ENCODE measurements around the gene PARM1. TPM values are rescaled to one million over a fixed set of nuclear protein-coding genes. Genes with fewer than 3 reads are reported as not detected.

The PARM1 gene
- polyA plus RNA-seq, 3 donors: 0.06 to 0.54 (median 0.27) TPM

DNA sequence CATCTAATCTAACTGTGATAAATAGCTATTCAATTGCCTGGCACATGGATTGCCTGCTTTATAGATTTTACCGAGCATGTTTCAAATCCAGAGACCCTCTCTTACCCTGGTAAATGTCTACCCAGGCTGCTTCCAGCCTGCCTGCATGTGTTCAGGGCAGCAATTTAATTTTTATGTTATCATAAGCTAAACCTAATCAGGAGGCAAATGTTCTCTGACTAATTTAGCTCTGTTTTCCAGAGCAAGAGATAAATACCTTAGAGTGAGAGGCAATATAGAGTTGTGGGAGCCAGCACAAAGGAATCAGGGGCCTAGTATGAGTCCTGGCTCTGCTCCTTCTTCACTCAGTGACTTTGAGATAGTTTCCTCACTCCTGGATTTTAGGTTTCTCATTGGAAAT lies 37.7 kb downstream of the PARM1 start:
- no CpG with 5 or more reads among the region's 1 CpG for WGBS (ENCODE audit: insufficient coverage)
- peaks cover 0 to 4% (median 0%) of the 10 kb centered on the region in 7 donors for H3K9me3 Mint-ChIP-seq
- H3K4me1 Mint-ChIP-seq: no peaks in the 10 kb centered on the region

GRCh38 chr4:74971862-74972261 lies 38.9 kb downstream of the PARM1 start:
- Mint-ChIP-seq H3K9me3 (peaks cover 0 to 6% (median 3%) of the 10 kb centered on the region in 7 donors), H3K27me3 (ENCODE audit: low read depth in 3 of 3) (peaks cover 2 to 20% (median 7%) of the 10 kb centered on the region in 3 donors), H3K27ac (no peak overlapping the region), H3K36me3 (no peaks in the 10 kb centered on the region), H3K4me1 (no peaks in the 10 kb centered on the region), H3K4me3 (no peak overlapping the region)
- H3K9me3 ChIP-seq (replicated peaks in 1 of 2; ENCODE audit: control insufficient read depth in 1 of 2, insufficient read depth in 1 of 2, low read length in 2 of 2): peaks cover 0 to 10% of the 10 kb centered on the region in 2 donors
- no peaks in the 10 kb centered on the region for H3K79me2 ChIP-seq (ENCODE audit: insufficient read depth, low read length)
- TF ChIP-seq, protein P1, sequence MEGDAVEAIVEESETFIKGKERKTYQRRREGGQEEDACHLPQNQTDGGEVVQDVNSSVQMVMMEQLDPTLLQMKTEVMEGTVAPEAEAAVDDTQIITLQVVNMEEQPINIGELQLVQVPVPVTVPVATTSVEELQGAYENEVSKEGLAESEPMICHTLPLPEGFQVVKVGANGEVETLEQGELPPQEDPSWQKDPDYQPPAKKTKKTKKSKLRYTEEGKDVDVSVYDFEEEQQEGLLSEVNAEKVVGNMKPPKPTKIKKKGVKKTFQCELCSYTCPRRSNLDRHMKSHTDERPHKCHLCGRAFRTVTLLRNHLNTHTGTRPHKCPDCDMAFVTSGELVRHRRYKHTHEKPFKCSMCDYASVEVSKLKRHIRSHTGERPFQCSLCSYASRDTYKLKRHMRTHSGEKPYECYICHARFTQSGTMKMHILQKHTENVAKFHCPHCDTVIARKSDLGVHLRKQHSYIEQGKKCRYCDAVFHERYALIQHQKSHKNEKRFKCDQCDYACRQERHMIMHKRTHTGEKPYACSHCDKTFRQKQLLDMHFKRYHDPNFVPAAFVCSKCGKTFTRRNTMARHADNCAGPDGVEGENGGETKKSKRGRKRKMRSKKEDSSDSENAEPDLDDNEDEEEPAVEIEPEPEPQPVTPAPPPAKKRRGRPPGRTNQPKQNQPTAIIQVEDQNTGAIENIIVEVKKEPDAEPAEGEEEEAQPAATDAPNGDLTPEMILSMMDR (IDR thresholded peaks at IDR 0.05): no peak
- no peak overlapping the region for H3K27ac ChIP-seq (ENCODE audit: low read depth in 1 of 2, low read length in 2 of 2)
- no peak overlapping the region for H3K4me3 ChIP-seq (replicated peaks in 1 of 3; ENCODE audit: low read depth in 2 of 3, low read length in 3 of 3)
- peaks cover 2 to 5% of the 10 kb centered on the region in 2 donors for H3K27me3 ChIP-seq (ENCODE audit: control insufficient read depth in 2 of 2, insufficient read depth in 2 of 2, low read length in 2 of 2)
- no peaks in the 10 kb centered on the region for H4K20me1 ChIP-seq (ENCODE audit: insufficient read depth, low read length)
- WGBS (ENCODE audit: insufficient coverage): no CpG with 5 or more reads among the region's 1 CpG
- H2AFZ ChIP-seq (ENCODE audit: insufficient read depth, low read depth, low read length, poor library complexity, severe bottlenecking): no peak overlapping the region
- H3K36me3 ChIP-seq (replicated peaks in 1 of 2; ENCODE audit: control insufficient read depth in 1 of 2, insufficient read depth in 2 of 2, low read length in 2 of 2): no peaks in the 10 kb centered on the region
- intact Hi-C loops (cut with micrococcal nuclease): no loop called here
- no peak overlapping the region for H3K4me2 ChIP-seq (replicated peaks; ENCODE audit: extremely low read depth, low read length, poor library complexity, severe bottlenecking)
- H3K4me1 ChIP-seq (ENCODE audit: control insufficient read depth in 1 of 2, insufficient read depth in 2 of 2, low read length in 2 of 2): no peaks in the 10 kb centered on the region
- H3K9ac ChIP-seq (ENCODE audit: insufficient read depth, low read length, poor library complexity, severe bottlenecking): no peak overlapping the region
- DNase-seq: no peak

More for the DNA sequence above, 37.7 kb downstream of the PARM1 start:
- Histone ChIP-seq H3K27me3 (ENCODE audit: control insufficient read depth in 2 of 2, insufficient read depth in 2 of 2, low read length in 2 of 2) (peaks cover 2 to 5% of the 10 kb centered on the region in 2 donors), H3K4me2 (replicated peaks; ENCODE audit: extremely low read depth, low read length, poor library complexity, severe bottlenecking) (no peak overlapping the region), H3K4me3 (replicated peaks in 1 of 3; ENCODE audit: low read depth in 2 of 3, low read length in 3 of 3) (no peak overlapping the region), H4K20me1 (ENCODE audit: insufficient read depth, low read length) (no peaks in the 10 kb centered on the region), H3K9ac (ENCODE audit: insufficient read depth, low read length, poor library complexity, severe bottlenecking) (no peak overlapping the region), H3K79me2 (ENCODE audit: insufficient read depth, low read length) (no peaks in the 10 kb centered on the region), H3K9me3 (replicated peaks in 1 of 2; ENCODE audit: control insufficient read depth in 1 of 2, insufficient read depth in 1 of 2, low read length in 2 of 2) (no peaks in the 10 kb centered on the region), H2AFZ (ENCODE audit: insufficient read depth, low read depth, low read length, poor library complexity, severe bottlenecking) (no peak overlapping the region), H3K36me3 (replicated peaks in 1 of 2; ENCODE audit: control insufficient read depth in 1 of 2, insufficient read depth in 2 of 2, low read length in 2 of 2) (no peaks in the 10 kb centered on the region), H3K4me1 (ENCODE audit: control insufficient read depth in 1 of 2, insufficient read depth in 2 of 2, low read length in 2 of 2) (no peaks in the 10 kb centered on the region), H3K27ac (ENCODE audit: low read depth in 1 of 2, low read length in 2 of 2) (no peak overlapping the region)
- TF ChIP-seq, protein P1 (IDR thresholded peaks at IDR 0.05): no peak
- Mint-ChIP-seq H3K27me3 (ENCODE audit: low read depth in 3 of 3) (peaks cover 2 to 18% (median 9%) of the 10 kb centered on the region in 3 donors), H3K27ac (no peak overlapping the region), H3K36me3 (no peaks in the 10 kb centered on the region), H3K4me3 (no peak overlapping the region)
- intact Hi-C loops (cut with micrococcal nuclease): no loop called here
- DNase-seq: no peak
